Measurements from ENCODE around the gene ETV1. TPM values are rescaled to one million over a fixed set of nuclear protein-coding genes. Genes with fewer than 3 reads are reported as not detected.

Gene ETV1
- total and polyA plus RNA-seq, 3 donors from 2014 or later: 11.4 to 16.4 (median 13.9) TPM

DNA sequence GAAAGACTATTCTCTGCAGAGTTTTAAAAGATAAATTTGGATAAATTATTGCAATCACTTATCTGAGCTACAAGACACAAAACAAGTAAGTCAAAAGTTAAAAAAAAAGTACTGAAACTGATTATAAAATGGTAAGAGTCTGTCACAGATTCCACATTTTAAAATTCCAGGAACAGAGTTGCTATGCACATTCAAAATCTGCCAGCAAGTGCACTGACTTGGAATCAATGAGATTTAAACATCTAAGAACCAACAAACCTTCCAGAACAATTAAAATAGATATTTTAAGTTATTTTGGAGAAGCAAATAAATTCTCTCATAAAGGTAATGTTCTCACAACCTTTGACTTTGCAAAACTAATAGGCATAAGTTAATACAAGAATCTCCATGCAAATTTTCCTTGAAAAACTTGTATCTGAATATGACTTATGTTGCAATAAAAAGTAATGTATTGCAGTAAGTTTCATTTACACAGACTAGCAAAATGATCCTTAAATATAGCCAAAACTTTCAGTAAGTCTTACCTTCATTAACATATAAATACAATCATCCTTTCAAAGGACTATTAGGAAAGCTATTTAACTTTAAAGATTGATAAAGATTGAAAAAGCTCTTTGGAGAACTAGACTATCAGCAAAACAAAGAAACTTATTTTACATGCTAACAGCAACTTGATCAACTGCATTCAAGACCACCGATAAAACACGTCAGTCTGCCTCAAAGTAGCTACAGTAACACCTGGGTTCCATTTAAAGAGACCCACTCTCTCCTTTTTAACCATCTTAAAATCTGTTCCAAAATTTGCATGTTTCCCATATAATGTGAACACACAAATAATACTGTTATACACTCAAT lies 4.4 kb downstream of the ETV1 start:
- intact Hi-C loops (cut with DNase I; ENCODE audit: low total_unique reads): no loop called here
- WGBS, 2 donors: 65 to 74% methylated on average over 2 of the region's 2 CpGs
- DNase-seq: no peak
- TF ChIP-seq, protein P1, sequence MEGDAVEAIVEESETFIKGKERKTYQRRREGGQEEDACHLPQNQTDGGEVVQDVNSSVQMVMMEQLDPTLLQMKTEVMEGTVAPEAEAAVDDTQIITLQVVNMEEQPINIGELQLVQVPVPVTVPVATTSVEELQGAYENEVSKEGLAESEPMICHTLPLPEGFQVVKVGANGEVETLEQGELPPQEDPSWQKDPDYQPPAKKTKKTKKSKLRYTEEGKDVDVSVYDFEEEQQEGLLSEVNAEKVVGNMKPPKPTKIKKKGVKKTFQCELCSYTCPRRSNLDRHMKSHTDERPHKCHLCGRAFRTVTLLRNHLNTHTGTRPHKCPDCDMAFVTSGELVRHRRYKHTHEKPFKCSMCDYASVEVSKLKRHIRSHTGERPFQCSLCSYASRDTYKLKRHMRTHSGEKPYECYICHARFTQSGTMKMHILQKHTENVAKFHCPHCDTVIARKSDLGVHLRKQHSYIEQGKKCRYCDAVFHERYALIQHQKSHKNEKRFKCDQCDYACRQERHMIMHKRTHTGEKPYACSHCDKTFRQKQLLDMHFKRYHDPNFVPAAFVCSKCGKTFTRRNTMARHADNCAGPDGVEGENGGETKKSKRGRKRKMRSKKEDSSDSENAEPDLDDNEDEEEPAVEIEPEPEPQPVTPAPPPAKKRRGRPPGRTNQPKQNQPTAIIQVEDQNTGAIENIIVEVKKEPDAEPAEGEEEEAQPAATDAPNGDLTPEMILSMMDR (IDR thresholded peaks at IDR 0.05): no peak
- TF ChIP-seq POLR2A (IDR thresholded peaks at IDR 0.05): no peak
- Histone ChIP-seq H3K27ac (no peak overlapping the region), H3K4me1 (no peaks in the 10 kb centered on the region), H3K9me3 (no peaks in the 10 kb centered on the region), H3K4me3 (no peak overlapping the region), H3K27me3 (no peaks in the 10 kb centered on the region), H3K36me3 (ENCODE audit: low read depth, missing control alignments) (no peaks in the 10 kb centered on the region)

GRCh38 chr7:13984061-13984460 lies 5.4 kb downstream of the ETV1 start:
- TF ChIP-seq, protein P1 (IDR thresholded peaks at IDR 0.05): no peak
- no peak for TF ChIP-seq POLR2A (IDR thresholded peaks at IDR 0.05)
- intact Hi-C loops (cut with DNase I; ENCODE audit: low total_unique reads): no loop called here
- 34 to 61% methylated on average over 3 of the region's 3 CpGs for WGBS, 2 donors
- Histone ChIP-seq H3K27ac (no peak overlapping the region), H3K36me3 (ENCODE audit: low read depth, missing control alignments) (no peaks in the 10 kb centered on the region), H3K4me1 (no peaks in the 10 kb centered on the region), H3K27me3 (no peaks in the 10 kb centered on the region), H3K9me3 (no peaks in the 10 kb centered on the region), H3K4me3 (no peak overlapping the region)
- DNase-seq: no peak

- intact Hi-C loops (cut with DNase I; ENCODE audit: low total_unique reads): no loop called here
- no peaks in the 10 kb centered on the region for H3K9me3 ChIP-seq
- H3K27ac ChIP-seq: no peak overlapping the region
- 74 to 82% methylated on average over 4 of the region's 4 CpGs for whole genome bisulfite sequencing, 2 donors
- TF ChIP-seq POLR2A (IDR thresholded peaks at IDR 0.05): no peak
- TF ChIP-seq, protein P1 (IDR thresholded peaks at IDR 0.05): no peak
- H3K4me3 ChIP-seq: no peak overlapping the region
- H3K4me1 ChIP-seq: no peaks in the 10 kb centered on the region
- H3K36me3 ChIP-seq (ENCODE audit: low read depth, missing control alignments): no peaks in the 10 kb centered on the region
- H3K27me3 ChIP-seq: no peaks in the 10 kb centered on the region
- no peak for DNase-seq
Measured at GRCh38 chr7:13982940-13983677, 6.4 kb downstream of the ETV1 start.

DNA sequence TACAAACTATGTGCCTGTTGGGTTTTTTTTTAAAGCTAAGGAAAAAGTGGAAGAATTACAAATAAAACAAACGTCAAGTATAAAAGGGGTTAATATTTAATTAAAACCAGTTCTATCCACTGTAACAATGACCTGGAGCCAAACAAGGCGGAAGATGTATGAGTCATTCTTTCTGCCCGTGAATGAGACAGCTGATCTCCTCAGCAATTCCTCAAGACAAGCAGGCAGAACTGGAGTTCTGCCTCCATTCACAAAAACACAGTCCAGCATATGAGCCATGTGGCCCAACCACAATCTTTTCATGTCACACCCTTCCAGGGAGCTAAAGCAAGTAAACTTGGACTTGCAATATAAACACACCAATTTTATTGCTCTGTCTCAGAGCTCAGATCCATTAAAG lies 8.4 kb downstream of the ETV1 start:
- intact Hi-C loops (cut with DNase I; ENCODE audit: low total_unique reads): no loop called here
- TF ChIP-seq POLR2A (IDR thresholded peaks at IDR 0.05): no peak
- TF ChIP-seq, protein P1 (IDR thresholded peaks at IDR 0.05): no peak
- no peak for DNase-seq
- Histone ChIP-seq H3K27ac (no peak overlapping the region), H3K36me3 (ENCODE audit: low read depth, missing control alignments) (no peaks in the 10 kb centered on the region), H3K9me3 (no peaks in the 10 kb centered on the region), H3K4me3 (no peak overlapping the region), H3K4me1 (no peaks in the 10 kb centered on the region), H3K27me3 (no peaks in the 10 kb centered on the region)
- 13 to 22% methylated on average over 3 of the region's 3 CpGs for WGBS, 2 donors
